ENCODE data around the gene APCDD1. TPM values are rescaled to one million over a fixed set of nuclear protein-coding genes. Genes with fewer than 3 reads are reported as not detected.
A peak's percentile ranks its signal among the peaks of the same experiment; 100 is the strongest.

The APCDD1 gene
- total RNA-seq, 3 donors from 2014 or later (not counting 1 experiment from before 2014, with no cell fraction given), result 0.13 TPM; not detected in 2

DNA sequence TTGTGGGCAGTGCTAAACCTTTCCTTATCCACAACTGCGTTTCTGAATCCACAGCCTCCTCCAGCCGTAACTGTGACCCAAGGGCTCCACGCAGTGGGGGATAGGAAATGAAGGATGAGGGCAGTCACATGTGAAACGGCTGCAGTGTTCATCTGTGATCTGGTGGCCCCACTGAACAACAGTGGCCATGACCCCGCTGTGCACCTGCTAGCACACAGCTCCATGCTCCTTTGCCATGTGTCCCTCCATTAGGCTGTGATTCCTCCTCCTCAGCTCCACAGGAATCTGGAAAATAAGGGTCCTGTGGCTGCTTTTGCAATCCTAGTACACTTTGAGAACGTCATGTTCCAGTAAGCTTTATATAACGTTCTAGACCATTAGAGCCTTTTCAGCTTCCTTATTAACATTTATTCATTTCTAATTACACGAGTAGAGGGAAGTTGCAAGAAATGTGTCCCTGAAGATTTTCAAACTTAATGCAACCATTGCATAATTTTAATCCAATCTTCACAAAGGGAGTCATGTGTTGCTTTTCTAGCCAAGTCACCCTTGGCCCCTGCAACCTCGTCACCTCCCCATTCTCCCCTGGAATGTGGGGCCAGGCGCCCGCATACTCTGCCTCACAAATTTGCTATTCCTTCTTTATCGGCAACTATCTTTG is 64.3 kb downstream of the APCDD1 start:
- Histone ChIP-seq H3K9me3 (ENCODE audit: control insufficient read depth, insufficient read depth, low read length) (no peaks in the 10 kb centered on the region), H3K4me1 (ENCODE audit: control insufficient read depth, insufficient read depth, low read length) (peaks cover 4% of the 10 kb centered on the region), H3K27me3 (ENCODE audit: control insufficient read depth, insufficient read depth, low read length) (peaks cover 6% of the 10 kb centered on the region), H3K36me3 (ENCODE audit: control insufficient read depth, insufficient read depth, low read length) (no peaks in the 10 kb centered on the region), H3K27ac (ENCODE audit: low read length) (no peak overlapping the region), H3K4me3 (ENCODE audit: low read length) (no peak overlapping the region)
- no peaks in the 10 kb centered on the region for H3K9me3 Mint-ChIP-seq
- peaks cover 0 to 6% of the 10 kb centered on the region in 2 donors for H3K4me1 Mint-ChIP-seq
- ATAC-seq (no peak), DNase-seq (no peak)
- WGBS (ENCODE audit: insufficient coverage), result 52% methylated on average over 11 of the region's 12 CpGs
- no peak overlapping the region for H3K4me3 Mint-ChIP-seq
- H3K27me3 Mint-ChIP-seq (ENCODE audit: low read depth in 2 of 2), result peaks cover 45 to 62% of the 10 kb centered on the region in 2 donors
- intact Hi-C loops (cut with micrococcal nuclease), result no loop called here
- no peak overlapping the region for H3K27ac Mint-ChIP-seq
- no peaks in the 10 kb centered on the region for H3K36me3 Mint-ChIP-seq
- TF ChIP-seq, protein P1, sequence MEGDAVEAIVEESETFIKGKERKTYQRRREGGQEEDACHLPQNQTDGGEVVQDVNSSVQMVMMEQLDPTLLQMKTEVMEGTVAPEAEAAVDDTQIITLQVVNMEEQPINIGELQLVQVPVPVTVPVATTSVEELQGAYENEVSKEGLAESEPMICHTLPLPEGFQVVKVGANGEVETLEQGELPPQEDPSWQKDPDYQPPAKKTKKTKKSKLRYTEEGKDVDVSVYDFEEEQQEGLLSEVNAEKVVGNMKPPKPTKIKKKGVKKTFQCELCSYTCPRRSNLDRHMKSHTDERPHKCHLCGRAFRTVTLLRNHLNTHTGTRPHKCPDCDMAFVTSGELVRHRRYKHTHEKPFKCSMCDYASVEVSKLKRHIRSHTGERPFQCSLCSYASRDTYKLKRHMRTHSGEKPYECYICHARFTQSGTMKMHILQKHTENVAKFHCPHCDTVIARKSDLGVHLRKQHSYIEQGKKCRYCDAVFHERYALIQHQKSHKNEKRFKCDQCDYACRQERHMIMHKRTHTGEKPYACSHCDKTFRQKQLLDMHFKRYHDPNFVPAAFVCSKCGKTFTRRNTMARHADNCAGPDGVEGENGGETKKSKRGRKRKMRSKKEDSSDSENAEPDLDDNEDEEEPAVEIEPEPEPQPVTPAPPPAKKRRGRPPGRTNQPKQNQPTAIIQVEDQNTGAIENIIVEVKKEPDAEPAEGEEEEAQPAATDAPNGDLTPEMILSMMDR (IDR thresholded peaks at IDR 0.05), result no peak

DNA sequence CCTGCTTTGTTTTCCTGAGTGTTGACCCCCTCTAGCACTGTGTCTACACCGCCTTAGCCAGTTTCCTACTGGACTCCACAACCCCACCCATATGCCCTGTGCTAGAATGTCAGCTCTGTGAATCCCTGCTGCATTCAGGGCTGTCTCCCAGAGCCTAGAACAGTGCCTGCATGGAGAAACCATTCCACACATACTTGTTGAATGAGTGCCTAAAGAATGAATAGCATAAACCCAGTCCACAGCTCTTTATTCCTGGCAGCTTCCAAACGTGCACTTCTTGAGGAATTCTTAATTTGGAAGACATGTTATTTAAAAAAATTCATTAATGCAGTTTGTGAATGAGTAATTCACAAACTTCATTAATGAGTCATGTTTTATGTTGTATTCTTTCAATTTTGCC is 64.9 kb downstream of the APCDD1 start:
- intact Hi-C loops (cut with micrococcal nuclease), result no loop called here
- Mint-ChIP-seq H3K4me3 (no peak overlapping the region), H3K27ac (no peak overlapping the region), H3K9me3 (no peaks in the 10 kb centered on the region), H3K4me1 (peaks cover under 1 to 6% of the 10 kb centered on the region in 2 donors), H3K27me3 (ENCODE audit: low read depth in 2 of 2) (peaks cover 42 to 57% of the 10 kb centered on the region in 2 donors), H3K36me3 (no peaks in the 10 kb centered on the region)
- Histone ChIP-seq H3K36me3 (ENCODE audit: control insufficient read depth, insufficient read depth, low read length) (no peaks in the 10 kb centered on the region), H3K4me3 (ENCODE audit: low read length) (no peak overlapping the region), H3K27me3 (ENCODE audit: control insufficient read depth, insufficient read depth, low read length) (peaks cover 6% of the 10 kb centered on the region), H3K27ac (ENCODE audit: low read length) (no peak overlapping the region), H3K9me3 (ENCODE audit: control insufficient read depth, insufficient read depth, low read length) (no peaks in the 10 kb centered on the region), H3K4me1 (ENCODE audit: control insufficient read depth, insufficient read depth, low read length) (peaks cover 4% of the 10 kb centered on the region)
- no peak for DNase-seq
- ATAC-seq, result no peak
- 37% methylated on average over 2 of the region's 2 CpGs for WGBS (ENCODE audit: insufficient coverage)
- TF ChIP-seq, protein P1 (IDR thresholded peaks at IDR 0.05), result no peak

DNA sequence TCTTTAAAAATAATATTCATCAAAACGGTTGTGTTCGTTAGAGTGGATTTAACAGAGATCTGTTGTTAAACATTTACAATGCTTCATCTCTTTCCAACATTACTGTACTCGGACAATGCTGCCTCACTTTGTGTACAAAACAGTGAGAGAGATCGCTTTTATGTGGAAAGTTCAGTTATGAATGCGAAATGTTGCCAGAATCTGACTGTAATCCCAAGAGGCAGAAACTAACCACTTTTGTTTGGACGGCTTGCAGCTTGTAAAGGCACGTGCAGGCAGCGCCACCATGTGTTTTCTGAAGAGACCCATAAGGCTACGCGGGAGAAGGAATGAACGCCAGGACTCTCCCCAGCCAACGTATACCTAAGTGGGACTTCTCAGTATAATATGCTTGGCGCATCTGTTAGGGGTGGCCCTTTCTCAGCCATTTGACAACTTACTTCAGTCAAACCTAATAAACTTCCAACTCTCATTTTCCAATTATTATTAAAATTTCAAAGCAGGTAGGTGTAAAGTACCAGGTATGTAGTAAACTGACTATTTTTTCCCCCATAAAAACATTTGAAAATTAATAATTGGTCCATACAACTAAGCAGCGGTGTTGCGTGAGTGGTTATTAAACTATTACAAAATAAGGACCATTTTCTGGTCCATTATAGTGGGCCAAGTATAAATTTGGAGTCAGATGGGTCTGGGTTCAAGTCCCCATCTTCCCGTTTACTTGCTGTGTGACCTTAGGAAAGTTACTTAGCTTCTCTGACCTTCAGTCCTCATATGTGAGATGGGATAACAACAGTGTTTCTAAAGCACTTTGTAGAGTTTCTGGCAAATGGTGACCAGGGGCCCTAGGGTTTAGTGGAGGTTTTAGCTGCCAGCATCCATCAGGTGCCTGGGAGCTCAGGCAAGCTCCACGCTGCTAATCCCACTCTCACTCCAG is 65.8 kb downstream of the APCDD1 start:
- 17% methylated on average over 13 of the region's 17 CpGs for WGBS (ENCODE audit: insufficient coverage)

More for the DNA sequence above, 65.8 kb downstream of the APCDD1 start:
- peaks cover 10% of the 10 kb centered on the region for H3K4me1 ChIP-seq (ENCODE audit: control insufficient read depth, insufficient read depth, low read length)
- H3K27ac ChIP-seq (ENCODE audit: low read length), result no peak overlapping the region
- TF ChIP-seq, protein P1 (IDR thresholded peaks at IDR 0.05), result peak; percentile 26
- ATAC-seq (peak; percentile 65 to 68 (median 68)), DNase-seq (peak in 1 of 2 donors; percentile 78)
- no peaks in the 10 kb centered on the region for H3K36me3 ChIP-seq (ENCODE audit: control insufficient read depth, insufficient read depth, low read length)
- H3K9me3 ChIP-seq (ENCODE audit: control insufficient read depth, insufficient read depth, low read length), result no peaks in the 10 kb centered on the region
- Mint-ChIP-seq H3K4me3 (no peak overlapping the region), H3K27me3 (ENCODE audit: low read depth in 2 of 2) (peaks cover 42 to 55% of the 10 kb centered on the region in 2 donors), H3K27ac (no peak overlapping the region), H3K9me3 (no peaks in the 10 kb centered on the region), H3K36me3 (no peaks in the 10 kb centered on the region), H3K4me1 (peaks cover 10 to 12% of the 10 kb centered on the region in 2 donors)
- peaks cover 6% of the 10 kb centered on the region for H3K27me3 ChIP-seq (ENCODE audit: control insufficient read depth, insufficient read depth, low read length)
- H3K4me3 ChIP-seq (ENCODE audit: low read length), result no peak overlapping the region
- intact Hi-C loops (cut with micrococcal nuclease), result loop anchor here (1.0 kb wide), 1 partner anchor 549 kb away; no protein-coding TSS in a partner anchor

Measured in natural killer cell (primary cell).